ENCODE results near the gene RNF220. TPM values are rescaled to one million over a fixed set of nuclear protein-coding genes. Genes with fewer than 3 reads are reported as not detected.

Gene RNF220
- total and polyA plus RNA-seq, 9 of the 15 experiments (the other 6 are each of a cell fraction or from before 2014, with no cell fraction given) = 5.1 to 117 (median 66.9) TPM

- 0 out of 4 replicates have a peak, but pooled peaks of 1 of the 2 experiments have one; percentile 2 for TF ChIP-seq SIN3A (IDR thresholded peaks at IDR 0.05; ENCODE audit: borderline replicate concordance in 2 of 2, control insufficient read depth in 1 of 2, low read depth in 2 of 2, low read length in 2 of 2)
Measured at GRCh38 chr1:44672961-44673674, 268.1 kb downstream of the RNF220 start (continued).

GRCh38 chr1:44673675-44674112 is 268.6 kb downstream of the RNF220 start:
- FAIRE-seq (no peak), ATAC-seq (no peak), DNase-seq (ENCODE audit: extremely low read depth in 1 of 4, low spot score in 3 of 4) (no peak)
- Histone ChIP-seq H2AFZ (ENCODE audit: low read depth, low read length) (peak overlapping the region; percentile 99), H3K27me3 (ENCODE audit: control insufficient read depth in 2 of 2, insufficient read depth in 2 of 2, low read length in 2 of 2) (no peaks in the 10 kb centered on the region), H3K79me2 (ENCODE audit: control insufficient read depth, insufficient read depth, low read length) (no peaks in the 10 kb centered on the region), H3K27ac (ENCODE audit: extremely low read depth, low read depth, low read length) (peak overlapping the region; percentile 3; the same call in 1 of the 3 replicates), H3K4me2 (ENCODE audit: insufficient read depth, low read length) (peak overlapping the region; percentile 88), H3K9me3 (replicated peaks; ENCODE audit: control insufficient read depth, insufficient read depth, low read depth, low read length) (no peaks in the 10 kb centered on the region), H3K4me1 (replicated peaks in 1 of 2; ENCODE audit: control insufficient read depth in 2 of 2, insufficient read depth in 2 of 2, low read length in 2 of 2) (peaks cover 23 to 37% of the 10 kb centered on the region in 2 experiments), H3K9me1 (ENCODE audit: control insufficient read depth, insufficient read depth, low read length) (peaks cover 4% of the 10 kb centered on the region), H4K20me1 (replicated peaks; ENCODE audit: control insufficient read depth, insufficient read depth, low read length) (no peaks in the 10 kb centered on the region), H3K36me3 (ENCODE audit: control insufficient read depth, insufficient read depth, low read length) (no peaks in the 10 kb centered on the region), H3K4me3 (peak overlapping the region; percentile 54), H3K9ac (ENCODE audit: insufficient read depth in 1 of 2, low read depth in 2 of 2, low read length in 2 of 2) (peak overlapping the region; percentile 52 to 89)
- in situ Hi-C loops (cut with MboI) = no loop called here
- ChIA-PET CTCF (ENCODE audit: low intra/inter-chr PET ratio) (no interaction called here), POLR2A (interaction anchor here (0.6 to 3.3 kb wide), 12 partner anchors 10 to 848 kb away, joined by 3 to 40 read pairs (median 5); partner anchors contain the start of genes PRDX1 and RNU5D-1)
- TSS peak; percentile 76 for BruUV-seq (replicated peaks)
- WGBS (ENCODE audit: insufficient coverage, low coverage, missing lambda C conversion rate) = 10% methylated on average over 16 of the region's 16 CpGs
- intact Hi-C loops (cut with micrococcal nuclease) = no loop called here
- TF ChIP-seq HCFC1 (IDR thresholded peaks at IDR 0.05; ENCODE audit: low read depth, low read length) = no peak
- TF ChIP-seq ZNF146 (CRISPR knock-in tag; IDR thresholded peaks at IDR 0.05; ENCODE audit: unreplicated experiment) = no peak
- 0 out of 4 replicates have a peak, but pooled peaks of 1 of the 2 experiments have one; percentile 15 for TF ChIP-seq HDAC1 (IDR thresholded peaks at IDR 0.05)
- TF ChIP-seq RBM15 (IDR thresholded peaks at IDR 0.05; ENCODE audit: insufficient read depth, low read length) = no peak
- no peak for TF ChIP-seq ETV6 (IDR thresholded peaks at IDR 0.05; ENCODE audit: borderline replicate concordance in 1 of 2, low read depth in 2 of 2, low read length in 1 of 2)
- TF ChIP-seq ETV6 (CRISPR knock-in tag; IDR thresholded peaks at IDR 0.05; ENCODE audit: borderline replicate concordance) = no peak
- TF ChIP-seq, protein P1, sequence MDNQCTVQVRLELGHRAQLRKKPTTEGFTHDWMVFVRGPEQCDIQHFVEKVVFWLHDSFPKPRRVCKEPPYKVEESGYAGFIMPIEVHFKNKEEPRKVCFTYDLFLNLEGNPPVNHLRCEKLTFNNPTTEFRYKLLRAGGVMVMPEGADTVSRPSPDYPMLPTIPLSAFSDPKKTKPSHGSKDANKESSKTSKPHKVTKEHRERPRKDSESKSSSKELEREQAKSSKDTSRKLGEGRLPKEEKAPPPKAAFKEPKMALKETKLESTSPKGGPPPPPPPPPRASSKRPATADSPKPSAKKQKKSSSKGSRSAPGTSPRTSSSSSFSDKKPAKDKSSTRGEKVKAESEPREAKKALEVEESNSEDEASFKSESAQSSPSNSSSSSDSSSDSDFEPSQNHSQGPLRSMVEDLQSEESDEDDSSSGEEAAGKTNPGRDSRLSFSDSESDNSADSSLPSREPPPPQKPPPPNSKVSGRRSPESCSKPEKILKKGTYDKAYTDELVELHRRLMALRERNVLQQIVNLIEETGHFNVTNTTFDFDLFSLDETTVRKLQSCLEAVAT (IDR thresholded peaks at IDR 0.05) = 0 out of 4 replicates have a peak, but pooled peaks of 1 of the 2 experiments have one; percentile 10
- TF ChIP-seq IFI16 (CRISPR knock-in tag; IDR thresholded peaks at IDR 0.05) = no peak
- TF ChIP-seq NFATC3 (IDR thresholded peaks at IDR 0.05) = peak; percentile 57; the same call in 1 of the 2 replicates
- no peak for TF ChIP-seq MED1 (CRISPR knock-in tag; IDR thresholded peaks at IDR 0.05; ENCODE audit: borderline replicate concordance)
- TF ChIP-seq, protein P2, sequence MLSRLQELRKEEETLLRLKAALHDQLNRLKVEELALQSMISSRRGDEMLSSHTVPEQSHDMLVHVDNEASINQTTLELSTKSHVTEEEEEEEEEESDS (CRISPR knock-in tag; IDR thresholded peaks at IDR 0.05) = no peak
- no peak for TF ChIP-seq CBX5 (IDR thresholded peaks at IDR 0.05; ENCODE audit: borderline replicate concordance, low read depth)
- peak; percentile 68; the same call in 1 of the 2 replicates for TF ChIP-seq KDM2B (CRISPR knock-in tag; IDR thresholded peaks at IDR 0.05)
- TF ChIP-seq CXXC5 (CRISPR knock-in tag; IDR thresholded peaks at IDR 0.05) = no peak
- TF ChIP-seq USF2 (CRISPR knock-in tag; IDR thresholded peaks at IDR 0.05) = no peak
- TF ChIP-seq TFAM (CRISPR knock-in tag; conservative IDR thresholded peaks at IDR 0.05) = no peak
- TF ChIP-seq SAP30 (IDR thresholded peaks at IDR 0.05; ENCODE audit: borderline replicate concordance, insufficient read depth, low read depth, low read length, poor library complexity, severe bottlenecking) = peak; percentile 54

Data from K562 (cell line).